Ovary (tissue), 3 donors: Measurements from ENCODE around the gene SIGLEC15.
"Not testable (repeated sequence)": the region's sequence is repeated elsewhere in the genome, so short reads cannot be mapped to it uniquely, and the experiment has no call there.

ENCODE experiments used
- CTCF ChIP-seq, 3 donors: fragments of 450-650 bp in 2 of 3; fragments of 200-600 bp in 1 of 3; IDR thresholded peaks; one replicate each; pipeline versions ENCODE4 v1.5.1 to v1.8.0; 2016 to 2022; ENCODE audit warnings: antibody characterized with exemption in 3 of 3, mild to moderate bottlenecking in 1 of 3
- POLR2A ChIP-seq: fragments of 450-650 bp; IDR thresholded peaks from one replicate; pipeline ENCODE4 v1.6.1; 2017; ENCODE audit warnings: antibody characterized with exemption, mild to moderate bottlenecking, moderate library complexity
- donor health status: DM: no; HTN: no; CAD: no.

- not testable (repeated sequence) for TF ChIP-seq CTCF (IDR thresholded peaks at IDR 0.05); POLR2A
These were observed 18.3 kb upstream of the SIGLEC15 start for GRCh38 chr18:45807144-45807543.
